Airway epithelial cell (primary cell): ENCODE results near the gene CEP290. TPM values are rescaled to one million over a fixed set of nuclear protein-coding genes. Genes with fewer than 3 reads are reported as not detected.

ENCODE experiments used
- total RNA-seq: library from RNA; depleted of rRNA; stranded (reverse); fragments of >200 nt; gene quantifications from 2 replicates; pipeline ENCODE4 v1.2.3, GENCODE V29; 2015

CEP290 gene, protein sequence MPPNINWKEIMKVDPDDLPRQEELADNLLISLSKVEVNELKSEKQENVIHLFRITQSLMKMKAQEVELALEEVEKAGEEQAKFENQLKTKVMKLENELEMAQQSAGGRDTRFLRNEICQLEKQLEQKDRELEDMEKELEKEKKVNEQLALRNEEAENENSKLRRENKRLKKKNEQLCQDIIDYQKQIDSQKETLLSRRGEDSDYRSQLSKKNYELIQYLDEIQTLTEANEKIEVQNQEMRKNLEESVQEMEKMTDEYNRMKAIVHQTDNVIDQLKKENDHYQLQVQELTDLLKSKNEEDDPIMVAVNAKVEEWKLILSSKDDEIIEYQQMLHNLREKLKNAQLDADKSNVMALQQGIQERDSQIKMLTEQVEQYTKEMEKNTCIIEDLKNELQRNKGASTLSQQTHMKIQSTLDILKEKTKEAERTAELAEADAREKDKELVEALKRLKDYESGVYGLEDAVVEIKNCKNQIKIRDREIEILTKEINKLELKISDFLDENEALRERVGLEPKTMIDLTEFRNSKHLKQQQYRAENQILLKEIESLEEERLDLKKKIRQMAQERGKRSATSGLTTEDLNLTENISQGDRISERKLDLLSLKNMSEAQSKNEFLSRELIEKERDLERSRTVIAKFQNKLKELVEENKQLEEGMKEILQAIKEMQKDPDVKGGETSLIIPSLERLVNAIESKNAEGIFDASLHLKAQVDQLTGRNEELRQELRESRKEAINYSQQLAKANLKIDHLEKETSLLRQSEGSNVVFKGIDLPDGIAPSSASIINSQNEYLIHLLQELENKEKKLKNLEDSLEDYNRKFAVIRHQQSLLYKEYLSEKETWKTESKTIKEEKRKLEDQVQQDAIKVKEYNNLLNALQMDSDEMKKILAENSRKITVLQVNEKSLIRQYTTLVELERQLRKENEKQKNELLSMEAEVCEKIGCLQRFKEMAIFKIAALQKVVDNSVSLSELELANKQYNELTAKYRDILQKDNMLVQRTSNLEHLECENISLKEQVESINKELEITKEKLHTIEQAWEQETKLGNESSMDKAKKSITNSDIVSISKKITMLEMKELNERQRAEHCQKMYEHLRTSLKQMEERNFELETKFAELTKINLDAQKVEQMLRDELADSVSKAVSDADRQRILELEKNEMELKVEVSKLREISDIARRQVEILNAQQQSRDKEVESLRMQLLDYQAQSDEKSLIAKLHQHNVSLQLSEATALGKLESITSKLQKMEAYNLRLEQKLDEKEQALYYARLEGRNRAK (N-terminal part only)
- 12.3 and 14.1 TPM in 2 replicates for total RNA-seq

GRCh38 chr12:88141774-88142609 lies at the start of gene CEP290, which contains the start of gene TMTC3:
TSS of gene CEP290 (minus strand) at chr12:88142088. CDS start at chr12:88141307, 781 bp downstream.
TSS of gene TMTC3 (plus strand) at chr12:88142307. CDS start at chr12:88148316, 6,009 bp downstream.

DNA sequence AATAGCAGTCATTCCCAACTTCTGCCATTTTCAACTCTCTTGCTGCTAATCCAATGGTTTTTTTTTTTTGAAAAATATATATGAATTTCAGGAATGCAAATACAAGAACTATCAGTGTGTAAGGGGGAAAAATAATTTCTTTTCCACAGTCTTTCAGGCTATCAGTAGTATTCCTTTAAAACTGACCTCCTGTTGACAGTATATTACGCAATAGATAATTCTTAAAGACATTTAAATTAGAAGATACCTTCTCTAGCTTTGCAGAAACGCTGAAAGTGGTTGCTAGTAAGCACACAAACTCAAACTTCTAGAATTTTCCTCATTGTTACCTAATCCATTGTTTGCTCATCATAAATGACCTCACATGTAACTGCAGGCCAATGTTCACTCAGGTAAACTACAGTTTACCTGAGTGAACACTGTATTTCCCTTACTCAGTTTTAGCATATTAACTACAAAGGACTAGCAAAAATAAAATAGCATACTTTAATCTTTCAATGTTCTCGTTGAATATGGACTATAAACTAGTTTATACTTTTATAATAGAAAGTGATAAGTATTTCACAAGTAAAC lies 112.7 kb downstream of the CEP290 start, which contains the start of gene C12orf50:
TSS of gene C12orf50 (minus strand) at position 309 of the 573 bp plus-strand sequence. CDS start 2,439 bp downstream, outside the sequence.

Other genes starting within 250 kb of the CEP290 start
- not detected in 2 replicates for gene C12orf50, start 112.7 kb downstream of the CEP290 start, total RNA-seq
- gene TMTC3, start 219 bp upstream of the CEP290 start, total RNA-seq, result 33.8 and 37.5 TPM in 2 replicates